ENCODE data around the gene ASB13. TPM values are rescaled to one million over a fixed set of nuclear protein-coding genes. Genes with fewer than 3 reads are reported as not detected.

Gene ASB13
- total RNA-seq, 3 donors from 2014 or later, result 37.9 to 61.8 (median 42.9) TPM

DNA sequence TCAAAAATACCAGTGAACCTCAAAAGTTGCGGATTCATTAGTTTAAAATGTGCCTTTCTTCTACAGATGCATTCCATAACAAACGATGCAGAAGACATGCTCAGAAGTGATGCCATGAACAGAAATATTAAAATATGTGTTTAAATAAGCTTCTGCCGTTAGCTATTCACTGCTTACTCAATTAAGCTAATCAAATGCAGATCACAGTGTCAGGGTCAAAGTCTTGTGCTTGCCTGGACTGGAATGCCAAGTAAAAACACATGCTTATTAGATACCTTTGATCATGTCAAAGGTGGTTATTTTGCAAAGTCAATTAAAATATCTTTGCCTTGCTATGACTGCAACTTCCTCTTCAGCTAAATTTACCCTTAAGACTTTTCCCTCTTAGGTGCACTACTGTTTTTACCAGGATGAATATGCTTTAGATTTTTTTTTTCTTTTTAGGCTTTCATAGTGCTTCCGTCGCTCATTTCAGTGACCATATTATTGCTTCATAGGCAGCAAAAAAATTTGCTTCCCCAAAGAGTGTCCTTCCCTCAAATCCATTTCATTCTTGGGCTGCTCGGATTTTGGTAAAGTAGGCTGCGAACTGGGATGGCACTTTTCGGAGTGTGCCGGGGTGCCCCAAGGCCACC lies 905 bp downstream of the ASB13 start:
- no peaks in the 10 kb centered on the region for H3K36me3 ChIP-seq
- peaks cover 0 to 9% of the 10 kb centered on the region in 2 donors for H3K4me1 ChIP-seq
- intact Hi-C loops (cut with DNase I; ENCODE audit: low total_unique reads), result no loop called here
- peak overlapping the region; percentile 90 to 96 for H3K27ac ChIP-seq
- H3K9me3 ChIP-seq, result no peaks in the 10 kb centered on the region
- H3K4me3 ChIP-seq, result peak overlapping the region; percentile 68 to 97 (median 76)
- TF ChIP-seq CTCF (IDR thresholded peaks at IDR 0.05), result no peak
- peak in 1 of 3 donors; percentile 5 for TF ChIP-seq POLR2AphosphoS5 (IDR thresholded peaks at IDR 0.05)
- no peaks in the 10 kb centered on the region for H3K27me3 ChIP-seq
- DNase-seq (ENCODE audit: low spot score in 2 of 2), result no peak

GRCh38 chr10:5663692-5664427 lies 2.5 kb downstream of the ASB13 start:
- H3K27me3 ChIP-seq, result no peaks in the 10 kb centered on the region
- intact Hi-C loops (cut with DNase I; ENCODE audit: low total_unique reads), result no loop called here
- H3K4me3 ChIP-seq, result peak overlapping the region in 2 of 3 donors; percentile 39 to 97
- H3K27ac ChIP-seq, result peak overlapping the region; percentile 2 to 57
- no peaks in the 10 kb centered on the region for H3K9me3 ChIP-seq
- TF ChIP-seq POLR2A (IDR thresholded peaks at IDR 0.05), result no peak
- no peak for TF ChIP-seq CTCF (IDR thresholded peaks at IDR 0.05)
- no peak for TF ChIP-seq POLR2AphosphoS5 (IDR thresholded peaks at IDR 0.05)
- H3K4me1 ChIP-seq, result peaks cover 0 to 14% of the 10 kb centered on the region in 2 donors
- no peak for DNase-seq (ENCODE audit: low spot score in 2 of 2)
- H3K36me3 ChIP-seq, result no peaks in the 10 kb centered on the region

DNA sequence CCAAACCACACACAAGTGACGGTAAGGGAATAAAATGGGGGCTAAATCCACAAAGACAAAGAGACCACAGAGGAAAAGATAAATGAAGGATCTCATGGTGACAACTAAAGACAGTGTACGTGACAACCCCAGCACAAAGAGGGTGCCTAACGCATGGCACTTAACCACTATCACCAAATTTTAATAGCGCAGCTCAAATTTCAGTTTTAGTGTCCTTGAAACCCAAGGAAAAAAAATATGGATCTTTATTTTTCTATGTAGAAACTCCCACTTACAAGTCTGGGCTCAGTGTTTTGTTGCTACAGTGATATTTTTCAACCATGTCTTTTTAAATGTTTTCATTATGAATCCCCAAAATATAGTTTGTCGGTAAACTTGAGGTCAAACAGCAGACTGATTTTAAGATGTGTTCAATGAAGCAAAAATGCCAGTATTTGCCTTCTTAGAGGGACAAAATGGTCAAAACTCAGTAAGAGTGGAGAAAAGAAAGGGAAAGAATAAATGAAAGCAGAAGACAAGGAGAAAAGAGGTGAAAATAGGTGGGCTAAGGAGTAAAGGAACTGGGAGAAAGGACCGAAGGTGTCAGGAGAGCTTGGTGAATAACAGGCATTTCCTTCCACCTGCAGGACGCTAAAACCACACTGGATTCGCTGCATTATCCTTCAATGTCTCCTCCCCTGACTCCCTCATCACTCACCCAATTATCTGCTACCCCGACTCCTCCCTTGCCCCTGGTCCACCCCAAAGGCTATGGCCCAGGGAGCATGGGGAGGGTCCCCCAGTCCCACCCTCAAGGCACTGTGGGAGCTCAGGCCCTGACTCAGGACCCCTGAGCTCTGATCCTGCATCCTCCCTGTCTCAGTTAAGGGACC lies 3.5 kb downstream of the ASB13 start:
- no peak for DNase-seq (ENCODE audit: low spot score in 2 of 2)
- H3K27me3 ChIP-seq, result no peaks in the 10 kb centered on the region
- H3K36me3 ChIP-seq, result no peaks in the 10 kb centered on the region
- TF ChIP-seq POLR2A (IDR thresholded peaks at IDR 0.05) (no peak), CTCF (IDR thresholded peaks at IDR 0.05) (no peak), POLR2AphosphoS5 (IDR thresholded peaks at IDR 0.05) (no peak)
- H3K9me3 ChIP-seq, result no peaks in the 10 kb centered on the region
- peaks cover 0 to 14% of the 10 kb centered on the region in 2 donors for H3K4me1 ChIP-seq
- intact Hi-C loops (cut with DNase I; ENCODE audit: low total_unique reads), result no loop called here
- H3K27ac ChIP-seq, result peak overlapping the region; percentile 2 to 57
- H3K4me3 ChIP-seq, result peak overlapping the region in 1 of 3 donors; percentile 39

DNA sequence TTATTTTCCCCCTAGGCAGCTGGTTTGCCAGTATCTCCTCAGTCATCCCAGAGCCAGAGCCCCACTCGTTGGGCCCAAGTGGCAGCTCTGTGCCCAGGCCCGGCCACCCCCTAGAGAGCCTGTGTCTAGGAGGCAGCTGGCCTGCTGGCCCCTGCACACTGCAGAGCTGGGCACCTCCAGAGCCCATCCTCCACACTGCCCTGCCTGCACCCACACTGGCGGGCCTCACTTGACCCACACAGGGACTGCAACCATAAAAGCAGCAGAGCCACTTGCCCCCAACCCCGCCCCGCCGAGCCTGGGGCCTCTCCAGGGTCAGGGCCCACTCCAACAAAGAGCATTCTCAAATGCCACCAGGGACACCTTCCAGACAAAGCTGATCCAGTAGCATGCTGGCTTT lies 5.4 kb downstream of the ASB13 start:
- TF ChIP-seq POLR2A (IDR thresholded peaks at IDR 0.05), result no peak
- no peak for TF ChIP-seq POLR2AphosphoS5 (IDR thresholded peaks at IDR 0.05)
- intact Hi-C loops (cut with DNase I; ENCODE audit: low total_unique reads), result no loop called here
- peaks cover 0 to 5% of the 10 kb centered on the region in 2 donors for H3K4me1 ChIP-seq
- DNase-seq (ENCODE audit: low spot score in 2 of 2), result no peak
- no peaks in the 10 kb centered on the region for H3K27me3 ChIP-seq
- H3K4me3 ChIP-seq, result no peak overlapping the region
- no peaks in the 10 kb centered on the region for H3K36me3 ChIP-seq
- H3K9me3 ChIP-seq, result no peaks in the 10 kb centered on the region
- H3K27ac ChIP-seq, result peak overlapping the region; percentile 65 to 87

DNA sequence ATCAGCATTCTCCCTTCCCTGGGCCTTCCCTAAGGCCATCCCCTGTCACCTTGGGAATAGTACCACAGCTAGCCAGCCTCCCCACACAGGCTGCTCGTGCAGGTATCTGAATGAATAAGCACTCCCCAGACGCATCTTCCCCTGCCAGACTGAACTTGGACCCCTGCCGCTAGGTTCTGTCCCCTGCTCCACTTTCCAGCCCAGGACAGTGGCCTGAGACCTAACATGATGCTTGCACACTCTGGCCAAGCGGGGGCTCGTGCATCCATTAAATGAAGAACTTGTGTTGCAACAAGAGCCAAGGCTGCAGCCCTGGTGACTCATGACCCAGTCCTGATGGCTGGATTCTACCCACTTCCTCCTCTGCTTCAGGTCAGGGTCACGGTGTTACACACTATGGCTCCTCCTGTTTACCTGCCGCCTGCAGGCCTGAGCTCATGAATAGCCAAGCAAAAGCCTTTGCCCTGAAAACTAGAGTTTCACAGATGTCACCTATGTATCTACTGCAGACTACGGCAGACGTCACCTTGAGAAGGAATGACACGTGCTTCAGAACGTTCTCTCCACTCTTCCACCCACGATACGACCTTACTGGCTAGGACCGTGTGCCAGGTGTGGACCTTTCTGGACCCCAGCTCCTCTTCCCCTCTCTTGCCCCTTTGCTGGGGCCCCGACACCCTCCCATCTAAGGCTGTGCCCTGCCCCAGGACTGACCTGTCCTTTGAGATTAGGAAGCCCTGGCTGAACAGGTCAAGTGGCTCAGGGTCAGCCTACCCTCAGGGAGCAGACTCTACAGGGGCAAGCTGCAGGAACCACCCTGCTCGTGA lies 6.5 kb downstream of the ASB13 start:
- peak; percentile 22 to 24 (median 24) for TF ChIP-seq POLR2AphosphoS5 (IDR thresholded peaks at IDR 0.05)
- no peak for TF ChIP-seq POLR2A (IDR thresholded peaks at IDR 0.05)
- Histone ChIP-seq H3K4me1 (peaks cover 0 to 5% of the 10 kb centered on the region in 2 donors), H3K9me3 (no peaks in the 10 kb centered on the region), H3K27ac (peak overlapping the region; percentile 65 to 87), H3K27me3 (no peaks in the 10 kb centered on the region), H3K36me3 (no peaks in the 10 kb centered on the region), H3K4me3 (peak overlapping the region in 1 of 3 donors; percentile 4)
- no peak for DNase-seq (ENCODE audit: low spot score in 2 of 2)
- intact Hi-C loops (cut with DNase I; ENCODE audit: low total_unique reads), result no loop called here
